ENCODE results near the gene EHMT1. TPM values are rescaled to one million over a fixed set of nuclear protein-coding genes. Genes with fewer than 3 reads are reported as not detected.
A peak's percentile ranks its signal among the peaks of the same experiment; 100 is the strongest.

Gene EHMT1
- total RNA-seq, 1 experiment from 2014 or later: 112 TPM

DNA sequence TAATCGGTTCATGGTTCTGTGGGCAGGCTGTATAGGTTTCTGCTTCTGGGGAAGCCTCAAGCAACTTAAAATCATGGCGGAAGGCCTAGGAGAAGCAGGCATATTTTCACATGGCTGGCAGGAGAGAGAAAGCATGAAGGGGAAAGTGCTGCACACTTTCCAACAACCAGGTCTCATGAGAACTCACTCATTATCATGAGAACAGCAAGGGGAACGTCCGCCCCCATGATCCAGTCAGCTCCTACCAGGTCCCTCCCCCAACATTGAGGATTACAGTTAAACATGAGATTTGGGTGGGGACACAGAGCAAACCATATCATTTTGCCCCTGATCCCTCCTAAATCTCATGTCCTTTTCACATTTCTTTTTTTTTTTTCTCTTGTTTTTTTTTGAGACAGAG lies 82.1 kb downstream of the EHMT1 start:
- no peak overlapping the region for H3K18ac ChIP-seq (ENCODE audit: insufficient read length, low read depth, low read length)
- no peak overlapping the region for H2AFZ ChIP-seq (ENCODE audit: low read length)
- TF ChIP-seq, protein P1, sequence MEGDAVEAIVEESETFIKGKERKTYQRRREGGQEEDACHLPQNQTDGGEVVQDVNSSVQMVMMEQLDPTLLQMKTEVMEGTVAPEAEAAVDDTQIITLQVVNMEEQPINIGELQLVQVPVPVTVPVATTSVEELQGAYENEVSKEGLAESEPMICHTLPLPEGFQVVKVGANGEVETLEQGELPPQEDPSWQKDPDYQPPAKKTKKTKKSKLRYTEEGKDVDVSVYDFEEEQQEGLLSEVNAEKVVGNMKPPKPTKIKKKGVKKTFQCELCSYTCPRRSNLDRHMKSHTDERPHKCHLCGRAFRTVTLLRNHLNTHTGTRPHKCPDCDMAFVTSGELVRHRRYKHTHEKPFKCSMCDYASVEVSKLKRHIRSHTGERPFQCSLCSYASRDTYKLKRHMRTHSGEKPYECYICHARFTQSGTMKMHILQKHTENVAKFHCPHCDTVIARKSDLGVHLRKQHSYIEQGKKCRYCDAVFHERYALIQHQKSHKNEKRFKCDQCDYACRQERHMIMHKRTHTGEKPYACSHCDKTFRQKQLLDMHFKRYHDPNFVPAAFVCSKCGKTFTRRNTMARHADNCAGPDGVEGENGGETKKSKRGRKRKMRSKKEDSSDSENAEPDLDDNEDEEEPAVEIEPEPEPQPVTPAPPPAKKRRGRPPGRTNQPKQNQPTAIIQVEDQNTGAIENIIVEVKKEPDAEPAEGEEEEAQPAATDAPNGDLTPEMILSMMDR (conservative IDR thresholded peaks at IDR 0.05): no peak
- WGBS (ENCODE audit: extremely low coverage, insufficient read length, low lambda C conversion rate): no CpG with 5 or more reads among the region's 4 CpGs
- no peak overlapping the region for H3K56ac ChIP-seq (ENCODE audit: insufficient read length, low read depth, low read length)
- no peak overlapping the region for H3T11ph ChIP-seq (ENCODE audit: low read length)
- H3K23ac ChIP-seq (ENCODE audit: insufficient read length, low read depth, low read length): no peak overlapping the region
- peaks cover 22% of the 10 kb centered on the region for H3K9me3 ChIP-seq (ENCODE audit: control insufficient read depth, low read depth, low read length)
- no peak overlapping the region for H2BK5ac ChIP-seq (ENCODE audit: insufficient read length, low read length)
- no peak overlapping the region for H2BK20ac ChIP-seq (ENCODE audit: low read depth, low read length, poor library complexity, severe bottlenecking)
- DNase-seq: no peak
- no peak overlapping the region for H4K5ac ChIP-seq (ENCODE audit: insufficient read length, low read depth, low read length)
- H3K79me1 ChIP-seq (ENCODE audit: insufficient read depth, low read depth, low read length, poor library complexity, severe bottlenecking): peaks cover 10% of the 10 kb centered on the region
- no peaks in the 10 kb centered on the region for H4K20me1 ChIP-seq (ENCODE audit: control insufficient read depth, insufficient read depth, insufficient read length)
- Mint-ChIP-seq H3K4me1 (peaks cover 52 to 60% of the 10 kb centered on the region in 2 experiments), H3K9me3 (peaks cover 29 to 30% of the 10 kb centered on the region in 2 experiments), H3K36me3 (ENCODE audit: insufficient read depth in 1 of 3, low read depth in 3 of 3) (peaks cover 25 to 29% (median 28%) of the 10 kb centered on the region in 3 experiments), H3K27ac (peak overlapping the region; percentile 21 to 61 (median 21); a peak in 3 of 7 replicates), H3K4me3 (no peak overlapping the region), H3K27me3 (ENCODE audit: low read depth) (no peaks in the 10 kb centered on the region)
- no peak overlapping the region for H3K14ac ChIP-seq (ENCODE audit: insufficient read depth, low read length)
- no peak overlapping the region for H2BK15ac ChIP-seq (ENCODE audit: low read depth, low read length)
- H3K4me2 ChIP-seq (ENCODE audit: insufficient read depth, insufficient read length, low read length): no peak overlapping the region
- H3K27me3 ChIP-seq (ENCODE audit: insufficient read depth, low read length): no peaks in the 10 kb centered on the region
- no peak overlapping the region for H2BK12ac ChIP-seq (ENCODE audit: insufficient read length, low read depth, low read length)
- peaks cover 24% of the 10 kb centered on the region; the same call in 1 of the 2 replicates for H3K79me2 ChIP-seq (ENCODE audit: insufficient read depth, low read length)
- H3K27ac ChIP-seq (ENCODE audit: insufficient read length, low read depth, low read length): no peak overlapping the region
- H4K8ac ChIP-seq (replicated peaks; ENCODE audit: insufficient read length, low read depth, low read length): no peak overlapping the region
- H3K23me2 ChIP-seq (ENCODE audit: insufficient read length, low read depth, low read length, poor library complexity, severe bottlenecking): no peaks in the 10 kb centered on the region
- no peak overlapping the region for H3K9ac ChIP-seq (ENCODE audit: extremely low read depth, insufficient read length, low read length)
- no peak overlapping the region for H3K4ac ChIP-seq (ENCODE audit: low read depth, low read length)
- H4K91ac ChIP-seq (ENCODE audit: insufficient read length, low read depth, low read length): no peak overlapping the region
- H2BK120ac ChIP-seq (ENCODE audit: low read depth, low read length, poor library complexity, severe bottlenecking): no peak overlapping the region
- no peak overlapping the region for H2AK5ac ChIP-seq (ENCODE audit: insufficient read length, low read length)
- peaks cover 8% of the 10 kb centered on the region; the same call in 1 of the 2 replicates for H3K4me1 ChIP-seq (ENCODE audit: insufficient read depth, low read length)

All from H9 (cell line).